NCI-H2081 (cell line): Measurements from ENCODE around the gene EMSY.
"Not testable (repeated sequence)": the region's sequence is repeated elsewhere in the genome, so short reads cannot be mapped to it uniquely, and the experiment has no call there.

ENCODE experiments used
- DNase-seq, 2 experiments: peaks; one replicate each; lab custom pipeline; 2025; lab: John Stamatoyannopoulos, UW

EMSY gene

GRCh38 chr11:76524461-76524860 is 79.6 kb downstream of the EMSY start:
- DNase-seq = no peak

- peak; percentile 37 to 76 for DNase-seq
Measured at GRCh38 chr11:76524919-76525318, 80.1 kb downstream of the EMSY start.

- no peak for DNase-seq
Measured at GRCh38 chr11:76526878-76527277, 82.1 kb downstream of the EMSY start.

GRCh38 chr11:76542436-76542835 is 97.6 kb downstream of the EMSY start:
- no peak for DNase-seq

- DNase-seq = no peak
Measured at GRCh38 chr11:76543006-76543703, 98.3 kb downstream of the EMSY start.

GRCh38 chr11:76550781-76551180 is 106.0 kb downstream of the EMSY start:
- DNase-seq = no peak

- no peak for DNase-seq
Measured at GRCh38 chr11:76551400-76551799, 106.6 kb downstream of the EMSY start.

GRCh38 chr11:76552987-76553386 is 108.2 kb downstream of the EMSY start:
- no peak for DNase-seq

GRCh38 chr11:76553554-76554476 is 109.0 kb downstream of the EMSY start:
- DNase-seq = no peak

GRCh38 chr11:76554767-76555166 is 109.9 kb downstream of the EMSY start:
- DNase-seq = no peak

- DNase-seq = no peak
Measured at GRCh38 chr11:76557466-76557865, 112.6 kb downstream of the EMSY start.

- no peak for DNase-seq
Measured at GRCh38 chr11:76558473-76558872, 113.7 kb downstream of the EMSY start.

- DNase-seq = no peak
Measured at GRCh38 chr11:76558891-76559290, 114.1 kb downstream of the EMSY start.

GRCh38 chr11:76559346-76559745 is 114.5 kb downstream of the EMSY start:
- no peak for DNase-seq

GRCh38 chr11:76560219-76560618 is 115.4 kb downstream of the EMSY start:
- DNase-seq = no peak

GRCh38 chr11:76561245-76561644 is 116.4 kb downstream of the EMSY start:
- no peak for DNase-seq

- no peak for DNase-seq
Measured at GRCh38 chr11:76562541-76562940, 117.7 kb downstream of the EMSY start.

- no peak for DNase-seq
Measured at GRCh38 chr11:76564364-76564763, 119.5 kb downstream of the EMSY start.

GRCh38 chr11:76566811-76567210 is 122.0 kb downstream of the EMSY start:
- no peak for DNase-seq

- DNase-seq = no peak
Measured at GRCh38 chr11:76567261-76567660, 122.4 kb downstream of the EMSY start.

GRCh38 chr11:76568139-76568538 is 123.3 kb downstream of the EMSY start:
- DNase-seq = no peak

- DNase-seq = no peak
Measured at GRCh38 chr11:76568621-76569020, 123.8 kb downstream of the EMSY start.

- not testable (repeated sequence) for DNase-seq
Measured at GRCh38 chr11:76572181-76572875, 127.5 kb downstream of the EMSY start.
